ENCODE data around the gene ATP5MG.

Gene ATP5MG

DNA sequence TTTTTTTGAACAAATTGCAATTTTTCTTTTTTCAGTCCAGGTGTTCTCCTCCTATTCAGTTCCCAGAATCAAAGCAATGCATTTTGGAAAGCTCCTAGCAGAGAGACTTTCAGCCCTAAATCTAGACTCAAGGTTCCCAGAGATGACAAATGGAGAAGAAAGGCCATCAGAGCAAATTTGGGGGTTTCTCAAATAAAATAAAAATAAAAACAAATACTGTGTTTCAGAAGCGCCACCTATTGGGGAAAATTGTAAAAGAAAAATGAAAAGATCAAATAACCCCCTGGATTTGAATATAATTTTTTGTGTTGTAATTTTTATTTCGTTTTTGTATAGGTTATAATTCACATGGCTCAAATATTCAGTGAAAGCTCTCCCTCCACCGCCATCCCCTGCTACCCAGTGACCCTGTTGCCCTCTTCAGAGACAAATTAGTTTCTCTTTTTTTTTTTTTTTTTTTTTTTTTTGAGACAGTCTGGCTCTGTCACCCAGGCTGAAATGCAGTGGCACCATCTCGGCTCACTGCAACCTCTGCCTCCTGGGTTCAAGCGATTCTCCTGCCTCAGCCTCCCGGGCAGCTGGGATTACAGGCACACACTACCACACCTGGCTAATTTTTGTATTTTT is 48.2 kb upstream of the ATP5MG start (continued):
- no peak for TF ChIP-seq GLI4 (tag by site-specific recombination; IDR thresholded peaks at IDR 0.05)
- no peak for TF ChIP-seq ZNF121 (tag by site-specific recombination; IDR thresholded peaks at IDR 0.05)
- TF ChIP-seq ZNF544 (tag by site-specific recombination; IDR thresholded peaks at IDR 0.05): no peak
- TF ChIP-seq, protein P1, sequence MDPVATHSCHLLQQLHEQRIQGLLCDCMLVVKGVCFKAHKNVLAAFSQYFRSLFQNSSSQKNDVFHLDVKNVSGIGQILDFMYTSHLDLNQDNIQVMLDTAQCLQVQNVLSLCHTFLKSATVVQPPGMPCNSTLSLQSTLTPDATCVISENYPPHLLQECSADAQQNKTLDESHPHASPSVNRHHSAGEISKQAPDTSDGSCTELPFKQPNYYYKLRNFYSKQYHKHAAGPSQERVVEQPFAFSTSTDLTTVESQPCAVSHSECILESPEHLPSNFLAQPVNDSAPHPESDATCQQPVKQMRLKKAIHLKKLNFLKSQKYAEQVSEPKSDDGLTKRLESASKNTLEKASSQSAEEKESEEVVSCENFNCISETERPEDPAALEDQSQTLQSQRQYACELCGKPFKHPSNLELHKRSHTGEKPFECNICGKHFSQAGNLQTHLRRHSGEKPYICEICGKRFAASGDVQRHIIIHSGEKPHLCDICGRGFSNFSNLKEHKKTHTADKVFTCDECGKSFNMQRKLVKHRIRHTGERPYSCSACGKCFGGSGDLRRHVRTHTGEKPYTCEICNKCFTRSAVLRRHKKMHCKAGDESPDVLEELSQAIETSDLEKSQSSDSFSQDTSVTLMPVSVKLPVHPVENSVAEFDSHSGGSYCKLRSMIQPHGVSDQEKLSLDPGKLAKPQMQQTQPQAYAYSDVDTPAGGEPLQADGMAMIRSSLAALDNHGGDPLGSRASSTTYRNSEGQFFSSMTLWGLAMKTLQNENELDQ (tag by site-specific recombination; IDR thresholded peaks at IDR 0.05; ENCODE audit: low read depth): no peak
- no peak for TF ChIP-seq WT1 (tag by site-specific recombination; IDR thresholded peaks at IDR 0.05)
- TF ChIP-seq TCF7L2 (IDR thresholded peaks at IDR 0.05; ENCODE audit: borderline replicate concordance, low read depth, low read length): no peak
- TF ChIP-seq, protein P2, sequence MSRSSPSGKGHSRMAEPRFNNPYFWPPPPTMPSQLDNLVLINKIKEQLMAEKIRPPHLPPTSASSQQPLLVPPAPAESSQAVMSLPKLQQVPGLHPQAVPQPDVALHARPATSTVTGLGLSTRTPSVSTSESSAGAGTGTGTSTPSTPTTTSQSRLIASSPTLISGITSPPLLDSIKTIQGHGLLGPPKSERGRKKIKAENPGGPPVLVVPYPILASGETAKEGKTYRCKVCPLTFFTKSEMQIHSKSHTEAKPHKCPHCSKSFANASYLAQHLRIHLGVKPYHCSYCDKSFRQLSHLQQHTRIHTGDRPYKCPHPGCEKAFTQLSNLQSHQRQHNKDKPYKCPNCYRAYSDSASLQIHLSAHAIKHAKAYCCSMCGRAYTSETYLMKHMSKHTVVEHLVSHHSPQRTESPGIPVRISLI (tag by site-specific recombination; IDR thresholded peaks at IDR 0.05): peak; percentile 68; the same call in 1 of the 2 replicates
- TF ChIP-seq ZNF670 (tag by site-specific recombination; IDR thresholded peaks at IDR 0.05; ENCODE audit: low read depth): no peak

DNA sequence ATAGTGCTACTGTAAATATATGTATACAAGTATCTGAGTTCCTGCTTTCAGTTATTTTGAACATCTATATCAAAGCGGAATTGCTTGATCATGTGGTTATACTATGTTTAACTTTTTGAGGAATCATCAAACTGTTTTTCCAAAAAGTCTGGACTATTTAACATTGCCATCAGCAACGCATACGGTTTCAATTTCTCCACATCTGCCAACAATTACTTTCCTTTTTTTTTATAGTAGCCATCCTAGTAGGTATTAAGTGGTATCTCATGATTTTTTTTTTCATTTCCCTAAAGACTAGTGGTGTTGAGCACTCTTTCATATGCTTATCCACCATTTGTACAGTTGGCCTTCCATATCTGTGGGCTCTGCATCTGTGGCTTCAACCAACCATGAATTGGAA is 43.3 kb upstream of the ATP5MG start:
- Histone ChIP-seq H3K9me3 (ENCODE audit: control insufficient read depth, insufficient read depth, low read depth, low read length) (no peaks in the 10 kb centered on the region), H3K27ac (ENCODE audit: extremely low read depth, low read depth, low read length) (no peak overlapping the region), H3K4me3 (ENCODE audit: low read depth, low read length) (no peak overlapping the region), H3K36me3 (ENCODE audit: control insufficient read depth in 2 of 2, insufficient read depth in 1 of 2, low read length in 2 of 2) (peaks cover 0 to 7% of the 10 kb centered on the region in 2 experiments; a peak in 2 of 3 replicates), H3K4me1 (ENCODE audit: control insufficient read depth, insufficient read depth, low read length) (0 out of 2 replicates have a peak, but pooled peaks cover 2% of the 10 kb centered on the region)
- TF ChIP-seq FEZF1 (tag by site-specific recombination; IDR thresholded peaks at IDR 0.05): no peak
- 0 out of 2 replicates have a peak, but pooled peaks have one; percentile 25 for TF ChIP-seq ZNF660 (tag by site-specific recombination; IDR thresholded peaks at IDR 0.05)
- ChIA-PET CTCF (interaction anchor here (0.7 to 1.1 kb wide), 2 partner anchors 9 to 162 kb away, joined by 3 to 4 read pairs; no protein-coding TSS in a partner anchor), POLR2A (no interaction called here)

DNA sequence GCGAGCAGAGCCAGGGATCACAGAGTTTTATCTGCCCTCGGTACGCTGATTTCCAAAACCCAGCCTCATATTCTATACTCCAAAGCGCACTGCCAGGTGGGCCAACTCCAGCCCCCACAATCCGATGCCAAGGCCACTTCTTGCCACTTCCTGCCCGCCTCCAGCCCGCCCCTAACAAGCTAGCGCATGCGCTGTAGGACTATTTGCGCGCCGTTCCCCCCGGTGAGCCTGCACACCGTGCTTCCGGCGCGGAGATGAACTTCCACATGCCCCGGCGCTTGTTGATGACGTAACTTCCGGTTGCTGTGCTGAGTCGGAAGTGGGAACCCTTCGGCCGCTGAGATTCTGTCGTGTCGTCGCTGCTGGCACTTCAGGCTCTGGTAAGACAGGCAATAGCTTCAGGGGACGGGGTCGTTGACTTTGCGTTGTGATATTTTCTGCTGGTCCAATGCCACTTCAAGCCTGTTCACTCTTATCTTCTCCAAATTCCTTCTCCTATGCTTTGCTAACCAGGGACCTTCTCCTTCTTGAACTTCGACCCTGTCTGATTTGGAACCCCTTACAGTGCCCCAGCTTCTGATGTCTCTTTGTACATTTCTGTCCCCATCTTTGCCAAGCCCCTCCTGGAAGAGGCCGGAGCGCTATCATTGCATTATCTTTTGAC is 42.0 kb upstream of the ATP5MG start, which contains the start of gene UBE4A:
TSS of gene UBE4A (plus strand) at position 306 of the 664 bp plus-strand sequence. CDS start 5,481 bp downstream, outside the sequence.
- no peaks in the 10 kb centered on the region for H3K9me3 ChIP-seq (ENCODE audit: control insufficient read depth, insufficient read depth, low read depth, low read length)
- H3K27ac ChIP-seq (ENCODE audit: extremely low read depth, low read depth, low read length): no peak within 1 kb of the TSS
- POLR2A ChIA-PET: interaction anchor here (0.6 to 1.5 kb wide), 6 partner anchors 65 to 276 kb away, joined by 3 to 4 read pairs (median 3); partner anchors contain the start of genes KMT2A, MPZL2 and MPZL3
- H3K4me1 ChIP-seq (ENCODE audit: control insufficient read depth, insufficient read depth, low read length): 0 out of 2 replicates have a peak, but pooled peaks cover 2% of the 10 kb centered on the region
- CTCF ChIA-PET: interaction anchor here (0.6 to 1.5 kb wide), 3 partner anchors 79 to 277 kb away, joined by 3 to 4 read pairs (median 4); no protein-coding TSS in a partner anchor
- peaks cover 0 to 10% of the 10 kb centered on the region in 2 experiments for H3K36me3 ChIP-seq (ENCODE audit: control insufficient read depth in 2 of 2, insufficient read depth in 1 of 2, low read length in 2 of 2)
- H3K4me3 ChIP-seq (ENCODE audit: low read depth, low read length): peak within 1 kb of the TSS; percentile 53
- TF ChIP-seq ZNF341 (tag by site-specific recombination; IDR thresholded peaks at IDR 0.05; ENCODE audit: low read depth) (no peak), ZNF677 (tag by site-specific recombination; IDR thresholded peaks at IDR 0.05) (no peak), KLF10 (tag by site-specific recombination; IDR thresholded peaks at IDR 0.05) (no peak), KLF1 (tag by site-specific recombination; IDR thresholded peaks at IDR 0.05) (no peak), ZNF571 (tag by site-specific recombination; IDR thresholded peaks at IDR 0.05) (no peak), ZNF16 (tag by site-specific recombination; IDR thresholded peaks at IDR 0.05; ENCODE audit: low read depth) (no peak), ZNF10 (tag by site-specific recombination; IDR thresholded peaks at IDR 0.05) (no peak), ZNF510 (tag by site-specific recombination; IDR thresholded peaks at IDR 0.05; ENCODE audit: insufficient replicate concordance) (no peak), ZNF830 (tag by site-specific recombination; IDR thresholded peaks at IDR 0.05; ENCODE audit: low read depth) (no peak), ZNF133 (tag by site-specific recombination; IDR thresholded peaks at IDR 0.05) (no peak)
- TF ChIP-seq, protein P3, sequence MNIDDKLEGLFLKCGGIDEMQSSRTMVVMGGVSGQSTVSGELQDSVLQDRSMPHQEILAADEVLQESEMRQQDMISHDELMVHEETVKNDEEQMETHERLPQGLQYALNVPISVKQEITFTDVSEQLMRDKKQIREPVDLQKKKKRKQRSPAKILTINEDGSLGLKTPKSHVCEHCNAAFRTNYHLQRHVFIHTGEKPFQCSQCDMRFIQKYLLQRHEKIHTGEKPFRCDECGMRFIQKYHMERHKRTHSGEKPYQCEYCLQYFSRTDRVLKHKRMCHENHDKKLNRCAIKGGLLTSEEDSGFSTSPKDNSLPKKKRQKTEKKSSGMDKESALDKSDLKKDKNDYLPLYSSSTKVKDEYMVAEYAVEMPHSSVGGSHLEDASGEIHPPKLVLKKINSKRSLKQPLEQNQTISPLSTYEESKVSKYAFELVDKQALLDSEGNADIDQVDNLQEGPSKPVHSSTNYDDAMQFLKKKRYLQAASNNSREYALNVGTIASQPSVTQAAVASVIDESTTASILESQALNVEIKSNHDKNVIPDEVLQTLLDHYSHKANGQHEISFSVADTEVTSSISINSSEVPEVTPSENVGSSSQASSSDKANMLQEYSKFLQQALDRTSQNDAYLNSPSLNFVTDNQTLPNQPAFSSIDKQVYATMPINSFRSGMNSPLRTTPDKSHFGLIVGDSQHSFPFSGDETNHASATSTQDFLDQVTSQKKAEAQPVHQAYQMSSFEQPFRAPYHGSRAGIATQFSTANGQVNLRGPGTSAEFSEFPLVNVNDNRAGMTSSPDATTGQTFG (tag by site-specific recombination; IDR thresholded peaks at IDR 0.05; ENCODE audit: borderline replicate concordance): no peak
- TF ChIP-seq, protein P4, sequence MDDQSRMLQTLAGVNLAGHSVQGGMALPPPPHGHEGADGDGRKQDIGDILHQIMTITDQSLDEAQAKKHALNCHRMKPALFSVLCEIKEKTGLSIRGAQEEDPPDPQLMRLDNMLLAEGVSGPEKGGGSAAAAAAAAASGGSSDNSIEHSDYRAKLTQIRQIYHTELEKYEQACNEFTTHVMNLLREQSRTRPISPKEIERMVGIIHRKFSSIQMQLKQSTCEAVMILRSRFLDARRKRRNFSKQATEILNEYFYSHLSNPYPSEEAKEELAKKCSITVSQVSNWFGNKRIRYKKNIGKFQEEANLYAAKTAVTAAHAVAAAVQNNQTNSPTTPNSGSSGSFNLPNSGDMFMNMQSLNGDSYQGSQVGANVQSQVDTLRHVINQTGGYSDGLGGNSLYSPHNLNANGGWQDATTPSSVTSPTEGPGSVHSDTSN (CRISPR knock-in tag; IDR thresholded peaks at IDR 0.05): no peak
- TF ChIP-seq, protein P5, sequence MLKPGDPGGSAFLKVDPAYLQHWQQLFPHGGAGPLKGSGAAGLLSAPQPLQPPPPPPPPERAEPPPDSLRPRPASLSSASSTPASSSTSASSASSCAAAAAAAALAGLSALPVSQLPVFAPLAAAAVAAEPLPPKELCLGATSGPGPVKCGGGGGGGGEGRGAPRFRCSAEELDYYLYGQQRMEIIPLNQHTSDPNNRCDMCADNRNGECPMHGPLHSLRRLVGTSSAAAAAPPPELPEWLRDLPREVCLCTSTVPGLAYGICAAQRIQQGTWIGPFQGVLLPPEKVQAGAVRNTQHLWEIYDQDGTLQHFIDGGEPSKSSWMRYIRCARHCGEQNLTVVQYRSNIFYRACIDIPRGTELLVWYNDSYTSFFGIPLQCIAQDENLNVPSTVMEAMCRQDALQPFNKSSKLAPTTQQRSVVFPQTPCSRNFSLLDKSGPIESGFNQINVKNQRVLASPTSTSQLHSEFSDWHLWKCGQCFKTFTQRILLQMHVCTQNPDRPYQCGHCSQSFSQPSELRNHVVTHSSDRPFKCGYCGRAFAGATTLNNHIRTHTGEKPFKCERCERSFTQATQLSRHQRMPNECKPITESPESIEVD (tag by site-specific recombination; IDR thresholded peaks at IDR 0.05): no peak
